GM23338 (cell line): ENCODE results near the gene FUNDC1. TPM values are rescaled to one million over a fixed set of nuclear protein-coding genes. Genes with fewer than 3 reads are reported as not detected.

Source experiments
- ATAC-seq: fragments of 200-7000 bp; cut with Tn5 transposase; 3 replicates; pipeline ENCODE4 v1.9.1; 2020
- DNase-seq: peaks from one replicate; pipeline ENCODE4 v3.0.0-alpha.2; 2015; ENCODE audit warnings: low spot score
- H2AFZ ChIP-seq: fragments of 200-600 bp; sonication (generic); 2 replicates; pipeline ENCODE4 v1.8.0; 2016; ENCODE audit warnings: antibody characterized with exemption, mild to moderate bottlenecking, moderate library complexity
- H3F3A ChIP-seq: fragments of 200-600 bp; sonication (generic); replicated peaks from 2 replicates; pipeline ENCODE4 v1.8.0; 2017; ENCODE audit warnings: antibody characterized with exemption, mixed run types, low read depth
- H3K27ac ChIP-seq: fragments of 200-600 bp; sonication (generic); 2 replicates; pipeline ENCODE4 v1.6.1; 2016; ENCODE audit warnings: low read depth
- H3K27me3 ChIP-seq: fragments of 200-600 bp; sonication (generic); 2 replicates; pipeline ENCODE4 v1.8.0; 2016; ENCODE audit warnings: mild to moderate bottlenecking, mixed run types, moderate library complexity; ENCODE audit not compliant: insufficient read depth
- H3K36me3 ChIP-seq: fragments of 200-600 bp; sonication (generic); 2 replicates; pipeline ENCODE4 v1.8.0; 2016; ENCODE audit warnings: mild to moderate bottlenecking; ENCODE audit not compliant: insufficient read depth
- H3K4me1 ChIP-seq: fragments of 200-600 bp; sonication (generic); 2 replicates; pipeline ENCODE4 v1.8.0; 2016; ENCODE audit warnings: mild to moderate bottlenecking, moderate library complexity; ENCODE audit not compliant: insufficient read depth
- H3K4me2 ChIP-seq: fragments of 200-600 bp; sonication (generic); 2 replicates; pipeline ENCODE4 v1.7.1; 2017; ENCODE audit warnings: mixed run types
- H3K4me3 ChIP-seq: fragments of 200-600 bp; sonication (generic); 2 replicates; pipeline ENCODE4 v1.6.1; 2016; ENCODE audit warnings: mixed run types
- H3K79me2 ChIP-seq: fragments of 200-600 bp; sonication (generic); replicated peaks from 2 replicates; pipeline ENCODE4 v1.8.0; 2017; ENCODE audit warnings: mild to moderate bottlenecking; ENCODE audit not compliant: insufficient read depth
- H3K9me2 ChIP-seq: fragments of 200-600 bp; sonication (generic); 2 replicates; pipeline ENCODE4 v1.8.0; 2017; ENCODE audit not compliant: insufficient read depth
- H4K20me1 ChIP-seq: fragments of 200-600 bp; sonication (generic); replicated peaks from 2 replicates; pipeline ENCODE4 v1.8.0; 2017; ENCODE audit warnings: mild to moderate bottlenecking; ENCODE audit not compliant: insufficient read depth
- H3K27ac Mint-ChIP-seq: 2 replicates; pipeline ENCODE4 v1.8.0; 2020; ENCODE audit warnings: inconsistent platforms, mild to moderate bottlenecking, moderate library complexity, mixed read lengths
- H3K27me3 Mint-ChIP-seq: 3 replicates; pipeline ENCODE4 v1.8.0; 2022; ENCODE audit warnings: low read depth, mild to moderate bottlenecking, moderate library complexity, mixed read lengths, inconsistent platforms; ENCODE audit not compliant: insufficient read depth, poor library complexity
- H3K36me3 Mint-ChIP-seq: 3 replicates; pipeline ENCODE4 v1.8.0; 2021; ENCODE audit warnings: low read depth, mild to moderate bottlenecking, inconsistent platforms, moderate library complexity, mixed read lengths
- H3K4me1 Mint-ChIP-seq: 3 replicates; pipeline ENCODE4 v1.8.0; 2020; ENCODE audit warnings: mild to moderate bottlenecking, inconsistent platforms, mixed read lengths
- H3K4me3 Mint-ChIP-seq: 3 replicates; pipeline ENCODE4 v1.8.0; 2021; ENCODE audit warnings: moderate library complexity, mild to moderate bottlenecking, inconsistent platforms, mixed read lengths
- H3K9me3 Mint-ChIP-seq: 3 replicates; pipeline ENCODE4 v1.8.0; 2020; ENCODE audit warnings: moderate library complexity, mild to moderate bottlenecking, inconsistent platforms, mixed read lengths
- CREB1 ChIP-seq: fragments of 250-450 bp; sonication (Bioruptor Pico); IDR thresholded peaks from 2 replicates; pipeline ENCODE4 v1.5.0; 2020; ENCODE audit warnings: low read depth, mild to moderate bottlenecking, moderate library complexity
- CTCF ChIP-seq, 2 experiments: fragments of 200-600 bp in 1 of 2; sonication (generic) in 1 of 2; conservative IDR thresholded peaks; 2 replicates each; pipeline versions ENCODE4 v1.5.1 to v1.6.1; 2016 to 2017; ENCODE audit warnings: antibody characterized with exemption in 2 of 2, low read depth in 2 of 2, mild to moderate bottlenecking in 2 of 2, moderate library complexity in 1 of 2
- EZH2 ChIP-seq: fragments of 200-600 bp; sonication (generic); IDR thresholded peaks from one replicate; pipeline ENCODE4 v1.8.0; 2017; ENCODE audit warnings: antibody characterized with exemption, mild to moderate bottlenecking, low read depth; ENCODE audit not compliant: unreplicated experiment
- EZH2phosphoT487 ChIP-seq: fragments of 200-600 bp; sonication (generic); IDR thresholded peaks from one replicate; pipeline ENCODE4 v1.8.1; 2018; ENCODE audit warnings: antibody characterized with exemption; ENCODE audit not compliant: unreplicated experiment
- JUNB ChIP-seq: IDR thresholded peaks from one replicate; pipeline ENCODE4 v1.6.1; 2016; ENCODE audit warnings: antibody characterized with exemption; ENCODE audit not compliant: unreplicated experiment
- NANOG ChIP-seq: IDR thresholded peaks from 2 replicates; pipeline ENCODE4 v1.6.1; 2016; ENCODE audit warnings: antibody characterized with exemption, borderline replicate concordance
- POLR2AphosphoS5 ChIP-seq: IDR thresholded peaks from 2 replicates; pipeline ENCODE4 v1.6.1; 2016; ENCODE audit warnings: antibody characterized with exemption, low read depth
- STAT1 ChIP-seq: IDR thresholded peaks from one replicate; pipeline ENCODE4 v1.6.1; 2016; ENCODE audit warnings: antibody characterized with exemption; ENCODE audit not compliant: unreplicated experiment
- ZNF114 ChIP-seq: fragments of 250-450 bp; sonication (Bioruptor Pico); IDR thresholded peaks from 2 replicates; pipeline ENCODE4 v1.5.0; 2020; ENCODE audit warnings: mild to moderate bottlenecking, moderate library complexity
- ZNF331 ChIP-seq: fragments of 250-450 bp; sonication (Bioruptor Pico); IDR thresholded peaks from 2 replicates; pipeline ENCODE4 v1.5.0; 2020; ENCODE audit warnings: low read depth, mild to moderate bottlenecking, moderate library complexity
- ZNF462 ChIP-seq: fragments of 250-450 bp; sonication (Bioruptor Pico); IDR thresholded peaks from 2 replicates; pipeline ENCODE4 v1.5.0; 2020; ENCODE audit warnings: mild to moderate bottlenecking, moderate library complexity
- polyA plus RNA-seq: library from polyadenylated mRNA; unstranded; fragments of >200 nt; fragmentation: Nextera tagmentation; extraction: Ambion mirVana; gene quantifications from 2 replicates; pipeline ENCODE4 v1.2.1, GENCODE V29; 2016
- total RNA-seq: library from RNA; depleted of rRNA; stranded (reverse); fragments of >200 nt; shearing (Covaris generic); gene quantifications from 2 replicates; pipeline ENCODE4 v1.2.3, GENCODE V29; 2014
- TF ChIP-seq, protein P1 (sequence below): IDR thresholded peaks from 2 replicates; pipeline ENCODE4 v1.6.1; 2016; ENCODE audit warnings: antibody characterized with exemption
- TF ChIP-seq, protein P2 (sequence below): IDR thresholded peaks from one replicate; pipeline ENCODE4 v1.6.1; 2018; ENCODE audit warnings: antibody characterized with exemption; ENCODE audit not compliant: unreplicated experiment

FUNDC1 gene
- total and polyA plus RNA-seq, 2 experiments from 2014 or later: 10.0 to 44.0 TPM

- no peak for TF ChIP-seq NANOG
Observed at GRCh38 chrX:44585866-44586265, 43.2 kb upstream of the FUNDC1 start (continued).

GRCh38 chrX:44580466-44580865, 37.8 kb upstream of the FUNDC1 start:
- Mint-ChIP-seq H3K4me1 (no peaks in the 10 kb centered on the region), H3K36me3 (peaks cover 8% of the 10 kb centered on the region), H3K27me3 (peaks cover 2% of the 10 kb centered on the region), H3K4me3 (no peak overlapping the region), H3K27ac (no peak overlapping the region), H3K9me3 (peaks cover 4% of the 10 kb centered on the region; the same call in 2 of the 3 replicates)
- H3K4me3 ChIP-seq: no peak overlapping the region
- no peak overlapping the region for H3K4me2 ChIP-seq
- H3K4me1 ChIP-seq: no peaks in the 10 kb centered on the region
- ATAC-seq (no peak), DNase-seq (no peak)
- H3K79me2 ChIP-seq: no peaks in the 10 kb centered on the region
- H2AFZ ChIP-seq: no peak overlapping the region
- no peaks in the 10 kb centered on the region for H3K9me2 ChIP-seq
- H3K27ac ChIP-seq: no peak overlapping the region
- H3K36me3 ChIP-seq: no peaks in the 10 kb centered on the region
- TF ChIP-seq ZNF114 (CRISPR knock-in tag): no peak
- no peak for TF ChIP-seq EZH2phosphoT487
- TF ChIP-seq CTCF (conservative IDR thresholded peaks at IDR 0.05; ENCODE audit: low read depth in 2 of 2): no peak
- TF ChIP-seq STAT1: no peak
- TF ChIP-seq, protein P1, sequence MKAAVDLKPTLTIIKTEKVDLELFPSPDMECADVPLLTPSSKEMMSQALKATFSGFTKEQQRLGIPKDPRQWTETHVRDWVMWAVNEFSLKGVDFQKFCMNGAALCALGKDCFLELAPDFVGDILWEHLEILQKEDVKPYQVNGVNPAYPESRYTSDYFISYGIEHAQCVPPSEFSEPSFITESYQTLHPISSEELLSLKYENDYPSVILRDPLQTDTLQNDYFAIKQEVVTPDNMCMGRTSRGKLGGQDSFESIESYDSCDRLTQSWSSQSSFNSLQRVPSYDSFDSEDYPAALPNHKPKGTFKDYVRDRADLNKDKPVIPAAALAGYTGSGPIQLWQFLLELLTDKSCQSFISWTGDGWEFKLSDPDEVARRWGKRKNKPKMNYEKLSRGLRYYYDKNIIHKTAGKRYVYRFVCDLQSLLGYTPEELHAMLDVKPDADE: no peak
- no peak for TF ChIP-seq EZH2
- no peak for TF ChIP-seq NANOG
- no peak for TF ChIP-seq POLR2AphosphoS5
- TF ChIP-seq ZNF331 (CRISPR knock-in tag): no peak
- no peak for TF ChIP-seq ZNF462 (CRISPR knock-in tag)
- no peak for TF ChIP-seq CREB1 (CRISPR knock-in tag)
- TF ChIP-seq, protein P2, sequence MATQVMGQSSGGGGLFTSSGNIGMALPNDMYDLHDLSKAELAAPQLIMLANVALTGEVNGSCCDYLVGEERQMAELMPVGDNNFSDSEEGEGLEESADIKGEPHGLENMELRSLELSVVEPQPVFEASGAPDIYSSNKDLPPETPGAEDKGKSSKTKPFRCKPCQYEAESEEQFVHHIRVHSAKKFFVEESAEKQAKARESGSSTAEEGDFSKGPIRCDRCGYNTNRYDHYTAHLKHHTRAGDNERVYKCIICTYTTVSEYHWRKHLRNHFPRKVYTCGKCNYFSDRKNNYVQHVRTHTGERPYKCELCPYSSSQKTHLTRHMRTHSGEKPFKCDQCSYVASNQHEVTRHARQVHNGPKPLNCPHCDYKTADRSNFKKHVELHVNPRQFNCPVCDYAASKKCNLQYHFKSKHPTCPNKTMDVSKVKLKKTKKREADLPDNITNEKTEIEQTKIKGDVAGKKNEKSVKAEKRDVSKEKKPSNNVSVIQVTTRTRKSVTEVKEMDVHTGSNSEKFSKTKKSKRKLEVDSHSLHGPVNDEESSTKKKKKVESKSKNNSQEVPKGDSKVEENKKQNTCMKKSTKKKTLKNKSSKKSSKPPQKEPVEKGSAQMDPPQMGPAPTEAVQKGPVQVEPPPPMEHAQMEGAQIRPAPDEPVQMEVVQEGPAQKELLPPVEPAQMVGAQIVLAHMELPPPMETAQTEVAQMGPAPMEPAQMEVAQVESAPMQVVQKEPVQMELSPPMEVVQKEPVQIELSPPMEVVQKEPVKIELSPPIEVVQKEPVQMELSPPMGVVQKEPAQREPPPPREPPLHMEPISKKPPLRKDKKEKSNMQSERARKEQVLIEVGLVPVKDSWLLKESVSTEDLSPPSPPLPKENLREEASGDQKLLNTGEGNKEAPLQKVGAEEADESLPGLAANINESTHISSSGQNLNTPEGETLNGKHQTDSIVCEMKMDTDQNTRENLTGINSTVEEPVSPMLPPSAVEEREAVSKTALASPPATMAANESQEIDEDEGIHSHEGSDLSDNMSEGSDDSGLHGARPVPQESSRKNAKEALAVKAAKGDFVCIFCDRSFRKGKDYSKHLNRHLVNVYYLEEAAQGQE: no peak
- TF ChIP-seq JUNB: no peak
- no peaks in the 10 kb centered on the region for H4K20me1 ChIP-seq
- no peaks in the 10 kb centered on the region for H3K27me3 ChIP-seq
- no peaks in the 10 kb centered on the region for H3F3A ChIP-seq
